Mononuclear cell (primary cell): Measurements from ENCODE around the gene NFIB. TPM values are rescaled to one million over a fixed set of nuclear protein-coding genes. Genes with fewer than 3 reads are reported as not detected.

ENCODE experiments used
- H3K27me3 ChIP-seq: 2 replicates; pipeline ENCODE4 v1.6.0; 2011; ENCODE audit warnings: low read length, control low read depth; ENCODE audit not compliant: insufficient read depth
- H3K4me1 ChIP-seq: 2 replicates; pipeline ENCODE4 v1.5.1; 2011; ENCODE audit warnings: mild to moderate bottlenecking, low read length, control low read depth; ENCODE audit not compliant: insufficient read depth
- H3K4me3 ChIP-seq: 2 replicates; pipeline ENCODE4 v1.5.1; 2011; ENCODE audit warnings: mild to moderate bottlenecking, low read length, moderate library complexity
- H3K9me3 ChIP-seq: 2 replicates; pipeline ENCODE4 v1.5.1; 2011; ENCODE audit warnings: low read depth, mild to moderate bottlenecking, control low read depth, low read length
- total RNA-seq: library from RNA; depleted of rRNA; stranded (reverse); fragments of >200 nt; gene quantifications from one replicate; pipeline ENCODE4 v1.2.3, GENCODE V29; 2012

NFIB gene
- total RNA-seq, 1 donor: 0.42 TPM

- H3K4me1 ChIP-seq: no peaks in the 10 kb centered on the region
- H3K4me3 ChIP-seq: no peak overlapping the region
- H3K9me3 ChIP-seq: no peaks in the 10 kb centered on the region
- no peaks in the 10 kb centered on the region for H3K27me3 ChIP-seq
Measured at GRCh38 chr9:14219850-14220249, 94.1 kb downstream of the NFIB start.

- no peaks in the 10 kb centered on the region for H3K27me3 ChIP-seq
- no peaks in the 10 kb centered on the region for H3K4me1 ChIP-seq
- H3K9me3 ChIP-seq: no peaks in the 10 kb centered on the region
- no peak overlapping the region for H3K4me3 ChIP-seq
Measured at GRCh38 chr9:14218253-14218652, 95.7 kb downstream of the NFIB start.

- H3K4me1 ChIP-seq: no peaks in the 10 kb centered on the region
- H3K27me3 ChIP-seq: no peaks in the 10 kb centered on the region
- H3K4me3 ChIP-seq: no peak overlapping the region
- no peaks in the 10 kb centered on the region for H3K9me3 ChIP-seq
Measured at GRCh38 chr9:14216612-14217194, 97.2 kb downstream of the NFIB start.

GRCh38 chr9:14215614-14216013 is 98.3 kb downstream of the NFIB start:
- H3K27me3 ChIP-seq: no peaks in the 10 kb centered on the region
- H3K4me3 ChIP-seq: no peak overlapping the region
- H3K4me1 ChIP-seq: no peaks in the 10 kb centered on the region
- H3K9me3 ChIP-seq: no peaks in the 10 kb centered on the region

GRCh38 chr9:14214693-14215092 is 99.2 kb downstream of the NFIB start:
- H3K9me3 ChIP-seq: no peaks in the 10 kb centered on the region
- H3K4me1 ChIP-seq: no peaks in the 10 kb centered on the region

GRCh38 chr9:14214065-14214684 is 99.8 kb downstream of the NFIB start:
- no peaks in the 10 kb centered on the region for H3K27me3 ChIP-seq
- H3K4me3 ChIP-seq: no peak overlapping the region
- no peaks in the 10 kb centered on the region for H3K4me1 ChIP-seq
- no peaks in the 10 kb centered on the region for H3K9me3 ChIP-seq

More at GRCh38 chr9:14214693-14215092, 99.2 kb downstream of the NFIB start:
- no peak overlapping the region for H3K4me3 ChIP-seq
- H3K27me3 ChIP-seq: no peaks in the 10 kb centered on the region

GRCh38 chr9:14213504-14213903 is 100.4 kb downstream of the NFIB start:
- no peaks in the 10 kb centered on the region for H3K4me1 ChIP-seq
- no peak overlapping the region for H3K4me3 ChIP-seq
- no peaks in the 10 kb centered on the region for H3K9me3 ChIP-seq
- H3K27me3 ChIP-seq: no peaks in the 10 kb centered on the region

- Histone ChIP-seq H3K4me1 (no peaks in the 10 kb centered on the region), H3K4me3 (no peak overlapping the region), H3K9me3 (no peaks in the 10 kb centered on the region), H3K27me3 (no peaks in the 10 kb centered on the region)
Measured at GRCh38 chr9:14212697-14213420, 101.1 kb downstream of the NFIB start.

- Histone ChIP-seq H3K4me3 (no peak overlapping the region), H3K27me3 (no peaks in the 10 kb centered on the region), H3K4me1 (no peaks in the 10 kb centered on the region), H3K9me3 (no peaks in the 10 kb centered on the region)
Measured at GRCh38 chr9:14212077-14212476, 101.9 kb downstream of the NFIB start.

GRCh38 chr9:14211564-14211963 is 102.4 kb downstream of the NFIB start:
- Histone ChIP-seq H3K9me3 (no peaks in the 10 kb centered on the region), H3K4me3 (no peak overlapping the region), H3K27me3 (no peaks in the 10 kb centered on the region), H3K4me1 (no peaks in the 10 kb centered on the region)

GRCh38 chr9:14210428-14210827 is 103.5 kb downstream of the NFIB start:
- no peaks in the 10 kb centered on the region for H3K27me3 ChIP-seq

GRCh38 chr9:14209399-14210345 is 104.3 kb downstream of the NFIB start:
- H3K9me3 ChIP-seq: no peaks in the 10 kb centered on the region
- no peak overlapping the region for H3K4me3 ChIP-seq
- H3K4me1 ChIP-seq: no peaks in the 10 kb centered on the region
- no peaks in the 10 kb centered on the region for H3K27me3 ChIP-seq

More at GRCh38 chr9:14210428-14210827, 103.5 kb downstream of the NFIB start:
- H3K4me3 ChIP-seq: no peak overlapping the region
- H3K9me3 ChIP-seq: no peaks in the 10 kb centered on the region
- H3K4me1 ChIP-seq: no peaks in the 10 kb centered on the region

- H3K27me3 ChIP-seq: no peaks in the 10 kb centered on the region
- no peaks in the 10 kb centered on the region for H3K4me1 ChIP-seq
- H3K9me3 ChIP-seq: no peaks in the 10 kb centered on the region
- H3K4me3 ChIP-seq: no peak overlapping the region
Measured at GRCh38 chr9:14207352-14207995, 106.5 kb downstream of the NFIB start.

GRCh38 chr9:14205463-14205862 is 108.5 kb downstream of the NFIB start:
- Histone ChIP-seq H3K4me1 (no peaks in the 10 kb centered on the region), H3K4me3 (no peak overlapping the region), H3K9me3 (no peaks in the 10 kb centered on the region)

More at GRCh38 chr9:14205463-14205862, 108.5 kb downstream of the NFIB start:
- no peaks in the 10 kb centered on the region for H3K27me3 ChIP-seq
